ENCODE data around the gene FIG4.
"Not testable (repeated sequence)": the region's sequence is repeated elsewhere in the genome, so short reads cannot be mapped to it uniquely, and the experiment has no call there.

Gene FIG4

GRCh38 chr6:109867970-109868358, 176.9 kb downstream of the FIG4 start:
- 75% methylated on average over 2 of the region's 2 CpGs; no CpG with 5 or more reads in 1 of the 2 experiments for WGBS, 2 experiments (ENCODE audit: insufficient coverage in 2 of 2)
- no peak overlapping the region for H3K27ac ChIP-seq (ENCODE audit: low read depth, low read length, severe bottlenecking)

GRCh38 chr6:109869398-109870088, 178.4 kb downstream of the FIG4 start:
- H3K27ac ChIP-seq (ENCODE audit: low read depth, low read length, severe bottlenecking); H3K9me3 ChIP-seq (ENCODE audit: control insufficient read depth, low read length); H3K4me1 ChIP-seq (ENCODE audit: control insufficient read depth, insufficient read depth, low read length, poor library complexity, severe bottlenecking); H3K4me3 ChIP-seq (ENCODE audit: extremely low read depth, insufficient read depth, low read length, poor library complexity, severe bottlenecking); H3K36me3 ChIP-seq (ENCODE audit: control insufficient read depth, insufficient read depth, low read length): not testable (repeated sequence)
- WGBS, 2 experiments (ENCODE audit: insufficient coverage in 2 of 2) = 33 to 52% methylated on average over 3 to 4 of the region's 5 CpGs

More at GRCh38 chr6:109867970-109868358, 176.9 kb downstream of the FIG4 start:
- no peaks in the 10 kb centered on the region for H3K4me1 ChIP-seq (ENCODE audit: control insufficient read depth, insufficient read depth, low read length, poor library complexity, severe bottlenecking)
- H3K4me3 ChIP-seq (ENCODE audit: extremely low read depth, insufficient read depth, low read length, poor library complexity, severe bottlenecking) = no peak overlapping the region
- no peaks in the 10 kb centered on the region for H3K36me3 ChIP-seq (ENCODE audit: control insufficient read depth, insufficient read depth, low read length)
- no peaks in the 10 kb centered on the region for H3K9me3 ChIP-seq (ENCODE audit: control insufficient read depth, low read length)

GRCh38 chr6:109870089-109870410, 179.0 kb downstream of the FIG4 start:
- no peak overlapping the region for H3K27ac ChIP-seq (ENCODE audit: low read depth, low read length, severe bottlenecking)
- H3K9me3 ChIP-seq (ENCODE audit: control insufficient read depth, low read length) = no peaks in the 10 kb centered on the region
- WGBS, 2 experiments (ENCODE audit: insufficient coverage in 2 of 2) = 63 to 93% methylated on average over 2 to 3 of the region's 5 CpGs
- no peaks in the 10 kb centered on the region for H3K36me3 ChIP-seq (ENCODE audit: control insufficient read depth, insufficient read depth, low read length)
- no peak overlapping the region for H3K4me3 ChIP-seq (ENCODE audit: extremely low read depth, insufficient read depth, low read length, poor library complexity, severe bottlenecking)
- no peaks in the 10 kb centered on the region for H3K4me1 ChIP-seq (ENCODE audit: control insufficient read depth, insufficient read depth, low read length, poor library complexity, severe bottlenecking)

DNA sequence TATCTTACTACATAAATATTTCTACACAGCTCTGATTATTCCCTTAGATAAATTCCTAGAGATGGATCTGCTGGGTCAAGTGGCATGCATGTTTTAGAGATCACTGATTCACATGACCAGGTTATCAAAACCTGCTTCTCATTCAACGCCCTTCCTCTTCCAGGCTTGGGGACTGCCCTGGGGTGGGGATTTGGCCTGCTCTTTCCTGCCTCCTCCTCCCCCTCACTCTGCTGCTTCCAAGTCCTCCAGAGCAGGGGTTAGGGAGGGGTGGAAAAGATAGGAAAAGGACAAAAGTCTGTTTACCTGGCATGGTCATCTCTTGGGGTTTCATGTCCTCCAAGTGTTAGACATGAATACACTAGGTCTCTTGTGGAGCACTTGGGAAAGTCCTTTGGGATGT, 181.5 kb downstream of the FIG4 start:
- WGBS, 2 experiments (ENCODE audit: insufficient coverage in 2 of 2) = 83% methylated on average over 1 of the region's 1 CpG; no CpG with 5 or more reads in 1 of the 2 experiments
- Histone ChIP-seq H3K27ac (ENCODE audit: low read depth, low read length, severe bottlenecking) (no peak overlapping the region), H3K4me3 (ENCODE audit: extremely low read depth, insufficient read depth, low read length, poor library complexity, severe bottlenecking) (no peak overlapping the region), H3K9me3 (ENCODE audit: control insufficient read depth, low read length) (no peaks in the 10 kb centered on the region), H3K36me3 (ENCODE audit: control insufficient read depth, insufficient read depth, low read length) (no peaks in the 10 kb centered on the region), H3K4me1 (ENCODE audit: control insufficient read depth, insufficient read depth, low read length, poor library complexity, severe bottlenecking) (no peaks in the 10 kb centered on the region)

GRCh38 chr6:109872968-109873545, 182.0 kb downstream of the FIG4 start:
- H3K36me3 ChIP-seq (ENCODE audit: control insufficient read depth, insufficient read depth, low read length) = no peaks in the 10 kb centered on the region
- no peaks in the 10 kb centered on the region for H3K9me3 ChIP-seq (ENCODE audit: control insufficient read depth, low read length)
- H3K4me3 ChIP-seq (ENCODE audit: extremely low read depth, insufficient read depth, low read length, poor library complexity, severe bottlenecking) = no peak overlapping the region
- H3K27ac ChIP-seq (ENCODE audit: low read depth, low read length, severe bottlenecking) = no peak overlapping the region
- no peaks in the 10 kb centered on the region for H3K4me1 ChIP-seq (ENCODE audit: control insufficient read depth, insufficient read depth, low read length, poor library complexity, severe bottlenecking)
- WGBS, 2 experiments (ENCODE audit: insufficient coverage in 2 of 2) = 100% methylated on average over 1 of the region's 4 CpGs; no CpG with 5 or more reads in 1 of the 2 experiments

- Histone ChIP-seq H3K36me3 (ENCODE audit: control insufficient read depth, insufficient read depth, low read length) (no peaks in the 10 kb centered on the region), H3K27ac (ENCODE audit: low read depth, low read length, severe bottlenecking) (no peak overlapping the region), H3K4me1 (ENCODE audit: control insufficient read depth, insufficient read depth, low read length, poor library complexity, severe bottlenecking) (no peaks in the 10 kb centered on the region), H3K9me3 (ENCODE audit: control insufficient read depth, low read length) (no peaks in the 10 kb centered on the region), H3K4me3 (ENCODE audit: extremely low read depth, insufficient read depth, low read length, poor library complexity, severe bottlenecking) (no peak overlapping the region)
- 86 to 92% methylated on average over 4 of the region's 4 CpGs for WGBS, 2 experiments (ENCODE audit: insufficient coverage in 2 of 2)
These were observed 183.0 kb downstream of the FIG4 start for GRCh38 chr6:109874086-109874485.

- no peak overlapping the region for H3K27ac ChIP-seq (ENCODE audit: low read depth, low read length, severe bottlenecking)
- no peaks in the 10 kb centered on the region for H3K4me1 ChIP-seq (ENCODE audit: control insufficient read depth, insufficient read depth, low read length, poor library complexity, severe bottlenecking)
- H3K9me3 ChIP-seq (ENCODE audit: control insufficient read depth, low read length) = no peaks in the 10 kb centered on the region
- 91 to 92% methylated on average over 4 of the region's 4 CpGs for WGBS, 2 experiments (ENCODE audit: insufficient coverage in 2 of 2)
- no peak overlapping the region for H3K4me3 ChIP-seq (ENCODE audit: extremely low read depth, insufficient read depth, low read length, poor library complexity, severe bottlenecking)
- no peaks in the 10 kb centered on the region for H3K36me3 ChIP-seq (ENCODE audit: control insufficient read depth, insufficient read depth, low read length)
These were observed 183.5 kb downstream of the FIG4 start for GRCh38 chr6:109874621-109875020.

Data from mesodermal cell (in vitro differentiated cells).